ENCODE measurements around the gene CSF1.

GRCh38 chr1:109978761-109979488 lies 68.3 kb downstream of the CSF1 start:
- TF ChIP-seq EZH2 (IDR thresholded peaks at IDR 0.05) (no peak), SRF (IDR thresholded peaks at IDR 0.05; ENCODE audit: low read depth) (no peak), CTCF (IDR thresholded peaks at IDR 0.05 in 2 of 3, conservative IDR thresholded peaks at IDR 0.05 in 1 of 3; ENCODE audit: borderline replicate concordance in 1 of 3, insufficient read depth in 1 of 3, low read depth in 2 of 3, low read length in 2 of 3) (no peak), ATF3 (IDR thresholded peaks at IDR 0.05) (no peak), POLR2A (IDR thresholded peaks at IDR 0.05; ENCODE audit: borderline replicate concordance, extremely low read depth, insufficient read depth, insufficient read length) (no peak), MAX (IDR thresholded peaks at IDR 0.05) (no peak), CEBPB (IDR thresholded peaks at IDR 0.05; ENCODE audit: low read depth) (no peak), EZH2phosphoT487 (IDR thresholded peaks at IDR 0.05; ENCODE audit: borderline replicate concordance) (no peak), REST (IDR thresholded peaks at IDR 0.05; ENCODE audit: low read depth) (no peak), ZNF274 (IDR thresholded peaks at IDR 0.05; ENCODE audit: low read depth, low read length) (no peak), SP1 (IDR thresholded peaks at IDR 0.05; ENCODE audit: low read depth) (no peak), POLR2AphosphoS5 (IDR thresholded peaks at IDR 0.05; ENCODE audit: low read depth, low read length) (no peak)
